ENCODE measurements around the gene TMPO. TPM values are rescaled to one million over a fixed set of nuclear protein-coding genes. Genes with fewer than 3 reads are reported as not detected.

Gene TMPO
- total and polyA plus RNA-seq, 2 experiments from 2014 or later: 75.5 to 256 TPM

- Histone ChIP-seq H3K4me3 (no peak overlapping the region), H2AFZ (peak overlapping the region; percentile 75), H4K20me1 (replicated peaks; ENCODE audit: insufficient read depth) (no peaks in the 10 kb centered on the region), H3K36me3 (ENCODE audit: insufficient read depth) (no peaks in the 10 kb centered on the region; the same call in 1 of the 2 replicates), H3K4me1 (ENCODE audit: insufficient read depth) (peaks cover 14% of the 10 kb centered on the region), H3K27ac (ENCODE audit: low read depth) (no peak overlapping the region), H3K9me2 (ENCODE audit: insufficient read depth) (no peaks in the 10 kb centered on the region), H3F3A (replicated peaks; ENCODE audit: low read depth) (0 out of 2 replicates have a peak, but pooled peaks cover 4% of the 10 kb centered on the region), H3K79me2 (replicated peaks; ENCODE audit: insufficient read depth) (no peaks in the 10 kb centered on the region), H3K27me3 (ENCODE audit: insufficient read depth) (no peaks in the 10 kb centered on the region), H3K4me2 (no peak overlapping the region)
- Mint-ChIP-seq H3K4me3 (no peak overlapping the region), H3K4me1 (peaks cover 20% of the 10 kb centered on the region), H3K9me3 (no peaks in the 10 kb centered on the region; the same call in 2 of the 3 replicates), H3K27me3 (ENCODE audit: insufficient read depth, low read depth, poor library complexity) (peaks cover 8% of the 10 kb centered on the region), H3K36me3 (ENCODE audit: low read depth) (no peaks in the 10 kb centered on the region), H3K27ac (no peak overlapping the region)
- ATAC-seq (peak; percentile 37; the same call in 2 of the 3 replicates), DNase-seq (ENCODE audit: low spot score) (peak; percentile 36)
- TF ChIP-seq, protein P1, sequence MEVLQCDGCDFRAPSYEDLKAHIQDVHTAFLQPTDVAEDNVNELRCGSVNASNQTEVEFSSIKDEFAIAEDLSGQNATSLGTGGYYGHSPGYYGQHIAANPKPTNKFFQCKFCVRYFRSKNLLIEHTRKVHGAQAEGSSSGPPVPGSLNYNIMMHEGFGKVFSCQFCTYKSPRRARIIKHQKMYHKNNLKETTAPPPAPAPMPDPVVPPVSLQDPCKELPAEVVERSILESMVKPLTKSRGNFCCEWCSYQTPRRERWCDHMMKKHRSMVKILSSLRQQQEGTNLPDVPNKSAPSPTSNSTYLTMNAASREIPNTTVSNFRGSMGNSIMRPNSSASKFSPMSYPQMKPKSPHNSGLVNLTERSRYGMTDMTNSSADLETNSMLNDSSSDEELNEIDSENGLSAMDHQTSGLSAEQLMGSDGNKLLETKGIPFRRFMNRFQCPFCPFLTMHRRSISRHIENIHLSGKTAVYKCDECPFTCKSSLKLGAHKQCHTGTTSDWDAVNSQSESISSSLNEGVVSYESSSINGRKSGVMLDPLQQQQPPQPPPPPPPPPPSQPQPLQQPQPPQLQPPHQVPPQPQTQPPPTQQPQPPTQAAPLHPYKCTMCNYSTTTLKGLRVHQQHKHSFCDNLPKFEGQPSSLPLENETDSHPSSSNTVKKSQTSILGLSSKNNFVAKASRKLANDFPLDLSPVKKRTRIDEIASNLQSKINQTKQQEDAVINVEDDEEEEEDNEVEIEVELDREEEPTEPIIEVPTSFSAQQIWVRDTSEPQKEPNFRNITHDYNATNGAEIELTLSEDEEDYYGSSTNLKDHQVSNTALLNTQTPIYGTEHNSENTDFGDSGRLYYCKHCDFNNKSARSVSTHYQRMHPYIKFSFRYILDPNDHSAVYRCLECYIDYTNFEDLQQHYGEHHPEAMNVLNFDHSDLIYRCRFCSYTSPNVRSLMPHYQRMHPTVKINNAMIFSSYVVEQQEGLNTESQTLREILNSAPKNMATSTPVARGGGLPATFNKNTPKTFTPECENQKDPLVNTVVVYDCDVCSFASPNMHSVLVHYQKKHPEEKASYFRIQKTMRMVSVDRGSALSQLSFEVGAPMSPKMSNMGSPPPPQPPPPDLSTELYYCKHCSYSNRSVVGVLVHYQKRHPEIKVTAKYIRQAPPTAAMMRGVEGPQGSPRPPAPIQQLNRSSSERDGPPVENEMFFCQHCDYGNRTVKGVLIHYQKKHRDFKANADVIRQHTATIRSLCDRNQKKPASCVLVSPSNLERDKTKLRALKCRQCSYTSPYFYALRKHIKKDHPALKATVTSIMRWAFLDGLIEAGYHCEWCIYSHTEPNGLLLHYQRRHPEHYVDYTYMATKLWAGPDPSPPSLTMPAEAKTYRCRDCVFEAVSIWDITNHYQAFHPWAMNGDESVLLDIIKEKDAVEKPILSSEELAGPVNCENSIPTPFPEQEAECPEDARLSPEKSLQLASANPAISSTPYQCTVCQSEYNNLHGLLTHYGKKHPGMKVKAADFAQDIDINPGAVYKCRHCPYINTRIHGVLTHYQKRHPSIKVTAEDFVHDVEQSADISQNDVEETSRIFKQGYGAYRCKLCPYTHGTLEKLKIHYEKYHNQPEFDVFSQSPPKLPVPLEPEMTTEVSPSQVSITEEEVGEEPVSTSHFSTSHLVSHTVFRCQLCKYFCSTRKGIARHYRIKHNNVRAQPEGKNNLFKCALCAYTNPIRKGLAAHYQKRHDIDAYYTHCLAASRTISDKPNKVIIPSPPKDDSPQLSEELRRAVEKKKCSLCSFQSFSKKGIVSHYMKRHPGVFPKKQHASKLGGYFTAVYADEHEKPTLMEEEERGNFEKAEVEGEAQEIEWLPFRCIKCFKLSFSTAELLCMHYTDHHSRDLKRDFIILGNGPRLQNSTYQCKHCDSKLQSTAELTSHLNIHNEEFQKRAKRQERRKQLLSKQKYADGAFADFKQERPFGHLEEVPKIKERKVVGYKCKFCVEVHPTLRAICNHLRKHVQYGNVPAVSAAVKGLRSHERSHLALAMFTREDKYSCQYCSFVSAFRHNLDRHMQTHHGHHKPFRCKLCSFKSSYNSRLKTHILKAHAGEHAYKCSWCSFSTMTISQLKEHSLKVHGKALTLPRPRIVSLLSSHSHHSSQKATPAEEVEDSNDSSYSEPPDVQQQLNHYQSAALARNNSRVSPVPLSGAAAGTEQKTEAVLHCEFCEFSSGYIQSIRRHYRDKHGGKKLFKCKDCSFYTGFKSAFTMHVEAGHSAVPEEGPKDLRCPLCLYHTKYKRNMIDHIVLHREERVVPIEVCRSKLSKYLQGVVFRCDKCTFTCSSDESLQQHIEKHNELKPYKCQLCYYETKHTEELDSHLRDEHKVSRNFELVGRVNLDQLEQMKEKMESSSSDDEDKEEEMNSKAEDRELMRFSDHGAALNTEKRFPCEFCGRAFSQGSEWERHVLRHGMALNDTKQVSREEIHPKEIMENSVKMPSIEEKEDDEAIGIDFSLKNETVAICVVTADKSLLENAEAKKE (CRISPR knock-in tag; IDR thresholded peaks at IDR 0.05): no peak
- no peak for TF ChIP-seq CREB1 (CRISPR knock-in tag; IDR thresholded peaks at IDR 0.05; ENCODE audit: low read depth)
- no peak for TF ChIP-seq JUNB (IDR thresholded peaks at IDR 0.05; ENCODE audit: unreplicated experiment)
These were observed 31.5 kb upstream of the TMPO start for GRCh38 chr12:98483621-98484503.

DNA sequence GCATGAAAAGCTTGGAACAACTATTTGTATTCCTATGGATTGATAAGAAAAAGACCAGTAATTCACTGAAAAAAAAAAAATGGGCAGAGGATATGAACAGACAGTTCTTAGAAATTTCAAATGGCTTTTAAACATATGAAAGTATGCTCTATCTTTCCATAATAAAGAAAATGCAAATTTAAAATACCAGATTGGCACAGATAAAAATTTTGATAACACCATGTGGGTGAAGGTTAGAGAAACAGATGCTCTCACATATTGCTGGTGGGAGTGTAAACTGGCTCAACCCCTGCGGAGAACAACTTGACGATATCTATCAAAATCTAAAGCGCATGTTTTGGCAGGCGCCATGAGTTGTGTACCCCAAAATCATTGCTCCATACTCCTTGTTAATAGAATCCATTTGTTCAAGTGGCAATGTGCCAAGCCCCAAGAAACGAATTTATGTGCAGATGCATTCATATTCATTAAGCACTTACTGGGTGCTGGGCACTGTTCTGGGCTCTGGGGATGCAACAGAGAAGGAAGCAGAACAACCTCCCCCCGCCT, 29.5 kb upstream of the TMPO start:
- H3K4me3 Mint-ChIP-seq: no peak overlapping the region
- Histone ChIP-seq H3K9me2 (ENCODE audit: insufficient read depth) (no peaks in the 10 kb centered on the region), H2AFZ (no peak overlapping the region), H3K27ac (ENCODE audit: low read depth) (no peak overlapping the region), H3K27me3 (ENCODE audit: insufficient read depth) (no peaks in the 10 kb centered on the region), H3K4me2 (no peak overlapping the region), H3K4me1 (ENCODE audit: insufficient read depth) (peaks cover 27% of the 10 kb centered on the region), H3F3A (replicated peaks; ENCODE audit: low read depth) (0 out of 2 replicates have a peak, but pooled peaks cover 4% of the 10 kb centered on the region), H3K36me3 (ENCODE audit: insufficient read depth) (no peaks in the 10 kb centered on the region; the same call in 1 of the 2 replicates), H3K79me2 (replicated peaks; ENCODE audit: insufficient read depth) (no peaks in the 10 kb centered on the region), H3K4me3 (no peak overlapping the region), H4K20me1 (replicated peaks; ENCODE audit: insufficient read depth) (no peaks in the 10 kb centered on the region)
- DNase-seq (ENCODE audit: low spot score) (no peak), ATAC-seq (no peak)
- H3K27me3 Mint-ChIP-seq (ENCODE audit: insufficient read depth, low read depth, poor library complexity): peaks cover 5% of the 10 kb centered on the region
- H3K9me3 Mint-ChIP-seq: no peaks in the 10 kb centered on the region; the same call in 2 of the 3 replicates
- H3K36me3 Mint-ChIP-seq (ENCODE audit: low read depth): no peaks in the 10 kb centered on the region
- no peak overlapping the region for H3K27ac Mint-ChIP-seq
- peaks cover 35% of the 10 kb centered on the region for H3K4me1 Mint-ChIP-seq
- TF ChIP-seq ZNF114 (CRISPR knock-in tag; IDR thresholded peaks at IDR 0.05) (no peak), CTCF (conservative IDR thresholded peaks at IDR 0.05; ENCODE audit: low read depth in 2 of 2) (no peak), POLR2AphosphoS5 (IDR thresholded peaks at IDR 0.05; ENCODE audit: low read depth) (no peak), JUNB (IDR thresholded peaks at IDR 0.05; ENCODE audit: unreplicated experiment) (no peak), ETS1 (IDR thresholded peaks at IDR 0.05) (no peak), NANOG (IDR thresholded peaks at IDR 0.05; ENCODE audit: borderline replicate concordance) (no peak), EZH2 (IDR thresholded peaks at IDR 0.05; ENCODE audit: low read depth, unreplicated experiment) (no peak), ZNF331 (CRISPR knock-in tag; IDR thresholded peaks at IDR 0.05; ENCODE audit: low read depth) (no peak)

Data from GM23338 (cell line).